Lung (tissue), 12 donors: ENCODE data around the gene GARS1. TPM values are rescaled to one million over a fixed set of nuclear protein-coding genes. Genes with fewer than 3 reads are reported as not detected.

Experiments
- ATAC-seq: fragments of 200-7000 bp; cut with Tn5 transposase; one replicate; pipeline ENCODE4 v1.9.1; 2020; ENCODE audit warnings: moderate number of reproducible peaks; ENCODE audit not compliant: insufficient read depth, low FRiP score
- DNase-seq, 3 donors: peaks; one replicate each; pipeline ENCODE4 v3.0.0-alpha.2; 2013 to 2017
- H3K27ac ChIP-seq, 2 donors: one replicate each; pipeline ENCODE4 v1.5.1; 2013; ENCODE audit warnings: mild to moderate bottlenecking in 2 of 2, moderate library complexity in 2 of 2, control low read depth in 1 of 2, inconsistent platforms in 1 of 2, low read depth in 1 of 2, low read length in 1 of 2
- H3K27me3 ChIP-seq, 3 donors: one replicate each; pipeline ENCODE4 v1.5.1; 2013; ENCODE audit warnings: low read length in 2 of 3; ENCODE audit not compliant: control insufficient read depth in 3 of 3, insufficient read depth in 3 of 3
- H3K36me3 ChIP-seq, 4 donors: one replicate each; pipeline ENCODE4 v1.5.1; 2013; ENCODE audit warnings: low read length in 4 of 4, mild to moderate bottlenecking in 1 of 4, moderate library complexity in 1 of 4; ENCODE audit not compliant: control insufficient read depth in 4 of 4, insufficient read depth in 4 of 4
- H3K4me1 ChIP-seq, 5 donors: one replicate each; pipeline ENCODE4 v1.5.1; 2013; ENCODE audit warnings: low read length in 5 of 5, mild to moderate bottlenecking in 2 of 5, moderate library complexity in 1 of 5; ENCODE audit not compliant: control insufficient read depth in 5 of 5, insufficient read depth in 5 of 5
- H3K4me3 ChIP-seq: one replicate; pipeline ENCODE4 v1.5.1; 2013; ENCODE audit warnings: mild to moderate bottlenecking, control low read depth, moderate library complexity
- H3K9ac ChIP-seq, 2 donors: one replicate each; pipeline ENCODE4 v1.5.1; 2013; ENCODE audit warnings: low read length in 2 of 2, control low read depth in 1 of 2; ENCODE audit not compliant: insufficient read depth in 1 of 2
- H3K9me3 ChIP-seq, 4 donors: one replicate each; pipeline ENCODE4 v1.5.1; 2013; ENCODE audit warnings: low read length in 3 of 4, mild to moderate bottlenecking in 1 of 4, moderate library complexity in 1 of 4; ENCODE audit not compliant: control insufficient read depth in 4 of 4, insufficient read depth in 3 of 4
- WGBS, 2 donors: extraction: QIAGEN DNeasy Blood & Tissue Kit; methylation state at CpG; one replicate each; pipeline ENCODE4 v1.1.7; 2013; 5-methylcytosine and 5-hydroxymethylcytosine counted together
- polyA plus RNA-seq, 2 donors: library from polyadenylated mRNA; stranded (reverse); fragments of 200-250 nt; gene quantifications; one replicate each; pipeline ENCODE4 v1.2.1, GENCODE V29; 2013
- total RNA-seq, 2 donors: library from RNA; depleted of rRNA in 1 of 2; stranded (reverse); fragments of >200 nt in 1 of 2; gene quantifications; one replicate each; pipeline ENCODE4 v1.2.1, GENCODE V29; 2014 to 2021
- TF ChIP-seq, protein P1 (sequence below): IDR thresholded peaks from 2 replicates; pipeline ENCODE4 v1.5.1; 2012; ENCODE audit warnings: mild to moderate bottlenecking; ENCODE audit errors: control extremely low read depth, extremely low read depth
- donor health status: control.
- donor health status: control.
- donor health status: Bipolar disorder and iron deficiency.
- donor health status: healthy.
- donor health status: DM: yes; HTN: yes; CAD: no.

GARS1 gene
- total and polyA plus RNA-seq, 4 donors = 55.5 to 132 (median 92.1) TPM

DNA sequence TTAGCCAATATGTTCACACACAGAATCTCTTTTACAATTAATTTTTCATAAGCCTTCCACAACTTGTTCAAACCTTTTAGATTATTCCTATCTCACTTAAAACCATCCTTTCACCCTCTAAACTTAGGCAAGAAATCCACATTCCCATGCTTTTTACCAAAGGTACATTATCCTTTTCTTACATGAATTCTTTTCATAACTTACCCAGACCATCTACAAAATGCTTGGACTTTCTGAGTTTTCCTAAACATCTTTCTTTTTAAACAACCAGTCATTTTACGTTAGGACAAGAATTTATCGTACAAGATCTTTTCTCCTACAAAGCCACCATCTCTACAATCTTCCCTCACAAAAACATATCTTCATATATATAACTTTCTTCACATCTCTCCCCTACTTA is 18.8 kb upstream of the GARS1 start:
- H3K9me3 ChIP-seq = peaks cover 0 to 6% (median 0%) of the 10 kb centered on the region in 4 donors
- no peak overlapping the region for H3K4me3 ChIP-seq
- H3K36me3 ChIP-seq = peaks cover 9 to 28% (median 14%) of the 10 kb centered on the region in 4 donors
- H3K4me1 ChIP-seq = no peaks in the 10 kb centered on the region
- H3K27me3 ChIP-seq = no peaks in the 10 kb centered on the region
- no peak overlapping the region for H3K9ac ChIP-seq
- no peak overlapping the region for H3K27ac ChIP-seq
- DNase-seq = no peak
- TF ChIP-seq, protein P1, sequence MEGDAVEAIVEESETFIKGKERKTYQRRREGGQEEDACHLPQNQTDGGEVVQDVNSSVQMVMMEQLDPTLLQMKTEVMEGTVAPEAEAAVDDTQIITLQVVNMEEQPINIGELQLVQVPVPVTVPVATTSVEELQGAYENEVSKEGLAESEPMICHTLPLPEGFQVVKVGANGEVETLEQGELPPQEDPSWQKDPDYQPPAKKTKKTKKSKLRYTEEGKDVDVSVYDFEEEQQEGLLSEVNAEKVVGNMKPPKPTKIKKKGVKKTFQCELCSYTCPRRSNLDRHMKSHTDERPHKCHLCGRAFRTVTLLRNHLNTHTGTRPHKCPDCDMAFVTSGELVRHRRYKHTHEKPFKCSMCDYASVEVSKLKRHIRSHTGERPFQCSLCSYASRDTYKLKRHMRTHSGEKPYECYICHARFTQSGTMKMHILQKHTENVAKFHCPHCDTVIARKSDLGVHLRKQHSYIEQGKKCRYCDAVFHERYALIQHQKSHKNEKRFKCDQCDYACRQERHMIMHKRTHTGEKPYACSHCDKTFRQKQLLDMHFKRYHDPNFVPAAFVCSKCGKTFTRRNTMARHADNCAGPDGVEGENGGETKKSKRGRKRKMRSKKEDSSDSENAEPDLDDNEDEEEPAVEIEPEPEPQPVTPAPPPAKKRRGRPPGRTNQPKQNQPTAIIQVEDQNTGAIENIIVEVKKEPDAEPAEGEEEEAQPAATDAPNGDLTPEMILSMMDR = no peak
- 98 to 100% methylated on average over 2 of the region's 2 CpGs for WGBS, 2 donors
- ATAC-seq = no peak

DNA sequence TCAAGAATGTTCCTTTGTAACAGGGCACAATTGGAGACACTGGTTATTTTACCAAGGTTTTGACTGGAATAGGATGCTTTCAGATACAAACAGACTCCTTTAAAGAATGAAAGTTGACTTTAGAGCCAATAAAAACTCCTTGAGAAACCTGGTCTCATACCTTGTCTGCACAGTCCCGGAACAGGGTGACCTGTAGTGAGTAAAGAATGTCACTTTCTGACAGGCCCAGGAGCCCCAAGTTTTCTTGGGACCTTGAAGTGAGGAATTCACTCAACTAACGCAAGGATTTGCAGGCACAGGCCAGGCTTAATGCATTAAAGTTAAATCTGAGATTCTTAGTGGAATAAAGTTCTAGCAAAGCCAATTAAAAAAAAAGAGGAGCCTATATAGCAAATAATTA is 11.5 kb upstream of the GARS1 start:
- Histone ChIP-seq H3K27me3 (no peaks in the 10 kb centered on the region), H3K9me3 (peaks cover 0 to 3% (median 0%) of the 10 kb centered on the region in 4 donors), H3K27ac (no peak overlapping the region), H3K4me1 (peaks cover 0 to 16% (median 0%) of the 10 kb centered on the region in 5 donors), H3K9ac (no peak overlapping the region), H3K36me3 (peaks cover 13 to 31% (median 19%) of the 10 kb centered on the region in 4 donors), H3K4me3 (no peak overlapping the region)
- DNase-seq (no peak), ATAC-seq (no peak)
- TF ChIP-seq, protein P1 = no peak
- WGBS, 2 donors = 96 to 99% methylated on average over 2 of the region's 2 CpGs

DNA sequence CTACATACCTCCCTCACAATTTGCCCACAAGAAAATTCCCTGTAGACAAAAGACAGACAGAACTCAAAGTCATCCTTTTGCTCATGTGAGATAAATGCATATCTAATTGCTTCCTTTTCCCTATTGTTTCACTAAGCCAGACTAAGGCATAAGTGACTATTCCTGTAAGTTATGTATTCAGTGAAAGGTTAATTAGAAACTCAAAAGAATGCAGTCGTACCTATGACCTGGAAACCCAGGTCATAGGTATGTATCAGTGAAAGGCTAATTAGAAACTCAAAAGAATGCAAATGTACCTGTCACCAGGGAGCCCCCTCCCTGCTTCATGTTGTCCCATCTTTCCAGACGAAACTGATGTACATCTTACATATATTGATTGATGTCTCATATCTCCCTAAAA is 10.3 kb upstream of the GARS1 start:
- Histone ChIP-seq H3K36me3 (peaks cover 10 to 24% (median 15%) of the 10 kb centered on the region in 4 donors), H3K9ac (no peak overlapping the region)
- WGBS, 2 donors = 83 to 90% methylated on average over 2 of the region's 2 CpGs

More for the DNA sequence above, 10.3 kb upstream of the GARS1 start:
- no peak overlapping the region for H3K27ac ChIP-seq
- TF ChIP-seq, protein P1 = no peak
- H3K27me3 ChIP-seq = no peaks in the 10 kb centered on the region
- ATAC-seq (no peak), DNase-seq (no peak)
- H3K9me3 ChIP-seq = no peaks in the 10 kb centered on the region
- H3K4me3 ChIP-seq = no peak overlapping the region
- peaks cover 0 to 16% (median 0%) of the 10 kb centered on the region in 5 donors for H3K4me1 ChIP-seq
